Activated T-cell treated with anti-CD3 and anti-CD28 coated beads, Interleukin-2, amount 50 U/mL, for 24 hours (primary cell): ENCODE data around the gene NELFE.
"Not testable (repeated sequence)": the region's sequence is repeated elsewhere in the genome, so short reads cannot be mapped to it uniquely, and the experiment has no call there.

Experiments used
- DNase-seq: peaks from one replicate; pipeline ENCODE4 v3.0.0-alpha.2; 2020
- H3K27ac Mint-ChIP-seq: 2 replicates; pipeline ENCODE4 v1.8.0; 2020; ENCODE audit warnings: mild to moderate bottlenecking, mixed read lengths
- H3K27me3 Mint-ChIP-seq: 2 replicates; pipeline ENCODE4 v1.8.0; 2020; ENCODE audit warnings: mixed read lengths
- H3K36me3 Mint-ChIP-seq: 2 replicates; pipeline ENCODE4 v1.8.0; 2020; ENCODE audit warnings: low read depth, mixed read lengths
- H3K4me1 Mint-ChIP-seq: 2 replicates; pipeline ENCODE4 v1.8.0; 2020; ENCODE audit warnings: low read depth, mixed read lengths
- H3K4me3 Mint-ChIP-seq: 2 replicates; pipeline ENCODE4 v1.8.0; 2020; ENCODE audit warnings: mild to moderate bottlenecking, moderate library complexity, mixed read lengths
- H3K9me3 Mint-ChIP-seq: 2 replicates; pipeline ENCODE4 v1.8.0; 2020; ENCODE audit warnings: mixed read lengths

NELFE gene

GRCh38 chr6:31927242-31927862 is 31.4 kb downstream of the NELFE start, which contains the start of gene C2:
TSS of gene C2 (plus strand) at chr6:31927717. CDS start at chr6:31927753, 36 bp downstream.
- Mint-ChIP-seq H3K27ac (no peak within 1 kb of the TSS), H3K4me3 (no peak within 1 kb of the TSS), H3K36me3 (no peaks in the 10 kb centered on the region), H3K9me3 (no peaks in the 10 kb centered on the region), H3K27me3 (no peaks in the 10 kb centered on the region), H3K4me1 (no peaks in the 10 kb centered on the region)
- no peak for DNase-seq

GRCh38 chr6:31922942-31923341 is 35.8 kb downstream of the NELFE start:
- no peak overlapping the region for H3K4me3 Mint-ChIP-seq
- H3K4me1 Mint-ChIP-seq, result no peaks in the 10 kb centered on the region
- H3K36me3 Mint-ChIP-seq, result no peaks in the 10 kb centered on the region
- no peak for DNase-seq
- no peak overlapping the region for H3K27ac Mint-ChIP-seq
- no peaks in the 10 kb centered on the region for H3K27me3 Mint-ChIP-seq
- no peaks in the 10 kb centered on the region for H3K9me3 Mint-ChIP-seq

GRCh38 chr6:31920811-31921210 is 38.0 kb downstream of the NELFE start:
- Mint-ChIP-seq H3K27me3 (peaks cover 3% of the 10 kb centered on the region), H3K4me1 (no peaks in the 10 kb centered on the region), H3K27ac (no peak overlapping the region), H3K36me3 (no peaks in the 10 kb centered on the region), H3K4me3 (no peak overlapping the region), H3K9me3 (no peaks in the 10 kb centered on the region)
- no peak for DNase-seq

- Mint-ChIP-seq H3K4me1 (no peaks in the 10 kb centered on the region), H3K9me3 (no peaks in the 10 kb centered on the region), H3K27ac (no peak overlapping the region), H3K4me3 (no peak overlapping the region), H3K27me3 (peaks cover 12% of the 10 kb centered on the region), H3K36me3 (no peaks in the 10 kb centered on the region)
- no peak for DNase-seq
These were observed 39.0 kb downstream of the NELFE start for GRCh38 chr6:31919624-31920303.

GRCh38 chr6:31918069-31918720 is 40.6 kb downstream of the NELFE start:
- no peak for DNase-seq
- no peak overlapping the region for H3K27ac Mint-ChIP-seq
- no peaks in the 10 kb centered on the region for H3K4me1 Mint-ChIP-seq
- H3K4me3 Mint-ChIP-seq, result no peak overlapping the region
- H3K36me3 Mint-ChIP-seq, result no peaks in the 10 kb centered on the region
- no peaks in the 10 kb centered on the region for H3K9me3 Mint-ChIP-seq
- H3K27me3 Mint-ChIP-seq, result peaks cover 12% of the 10 kb centered on the region

GRCh38 chr6:31915756-31916155 is 43.0 kb downstream of the NELFE start:
- Mint-ChIP-seq H3K27me3 (peaks cover 17% of the 10 kb centered on the region), H3K9me3 (no peaks in the 10 kb centered on the region), H3K4me1 (peaks cover 9% of the 10 kb centered on the region), H3K27ac (no peak overlapping the region), H3K36me3 (no peaks in the 10 kb centered on the region), H3K4me3 (no peak overlapping the region)
- DNase-seq, result no peak

- no peak overlapping the region for H3K27ac Mint-ChIP-seq
- H3K36me3 Mint-ChIP-seq, result no peaks in the 10 kb centered on the region
- no peak for DNase-seq
- H3K4me3 Mint-ChIP-seq, result no peak overlapping the region
- H3K4me1 Mint-ChIP-seq, result peaks cover 11% of the 10 kb centered on the region
- H3K9me3 Mint-ChIP-seq, result no peaks in the 10 kb centered on the region
- peaks cover 17% of the 10 kb centered on the region for H3K27me3 Mint-ChIP-seq
These were observed 43.4 kb downstream of the NELFE start for GRCh38 chr6:31915351-31915750.

- Mint-ChIP-seq H3K27me3 (peaks cover 20% of the 10 kb centered on the region), H3K4me1 (peaks cover 29% of the 10 kb centered on the region), H3K4me3 (no peak overlapping the region), H3K9me3 (no peaks in the 10 kb centered on the region), H3K36me3 (no peaks in the 10 kb centered on the region), H3K27ac (no peak overlapping the region)
- no peak for DNase-seq
These were observed 46.8 kb downstream of the NELFE start for GRCh38 chr6:31911826-31912585.

GRCh38 chr6:31909298-31909697 is 49.5 kb downstream of the NELFE start:
- H3K27ac Mint-ChIP-seq, H3K9me3 Mint-ChIP-seq, H3K4me3 Mint-ChIP-seq, H3K36me3 Mint-ChIP-seq, DNase-seq: not testable (repeated sequence)
- Mint-ChIP-seq H3K4me1 (peaks cover 29% of the 10 kb centered on the region), H3K27me3 (peaks cover 15% of the 10 kb centered on the region)

GRCh38 chr6:31908791-31909190 is 50.0 kb downstream of the NELFE start:
- no peak overlapping the region for H3K4me3 Mint-ChIP-seq
- peaks cover 29% of the 10 kb centered on the region for H3K4me1 Mint-ChIP-seq
- no peaks in the 10 kb centered on the region for H3K36me3 Mint-ChIP-seq
- H3K27ac Mint-ChIP-seq, result no peak overlapping the region
- no peak for DNase-seq
- no peaks in the 10 kb centered on the region for H3K9me3 Mint-ChIP-seq
- peaks cover 15% of the 10 kb centered on the region for H3K27me3 Mint-ChIP-seq

- H3K4me3 Mint-ChIP-seq, H3K36me3 Mint-ChIP-seq, H3K27ac Mint-ChIP-seq, H3K9me3 Mint-ChIP-seq, DNase-seq: not testable (repeated sequence)
- H3K4me1 Mint-ChIP-seq, result peaks cover 29% of the 10 kb centered on the region
- peaks cover 15% of the 10 kb centered on the region for H3K27me3 Mint-ChIP-seq
These were observed 50.5 kb downstream of the NELFE start for GRCh38 chr6:31908255-31908654.

- H3K9me3 Mint-ChIP-seq, result no peaks in the 10 kb centered on the region
- H3K4me3 Mint-ChIP-seq, result no peak overlapping the region
- no peak for DNase-seq
- H3K27ac Mint-ChIP-seq, result no peak overlapping the region
- peaks cover 36% of the 10 kb centered on the region for H3K4me1 Mint-ChIP-seq
- peaks cover 13% of the 10 kb centered on the region for H3K27me3 Mint-ChIP-seq
- no peaks in the 10 kb centered on the region for H3K36me3 Mint-ChIP-seq
These were observed 51.5 kb downstream of the NELFE start for GRCh38 chr6:31907158-31907813.

GRCh38 chr6:31906727-31907126 is 52.0 kb downstream of the NELFE start:
- not testable (repeated sequence) for H3K9me3 Mint-ChIP-seq, H3K36me3 Mint-ChIP-seq, H3K27ac Mint-ChIP-seq, H3K4me3 Mint-ChIP-seq, DNase-seq, H3K27me3 Mint-ChIP-seq
- H3K4me1 Mint-ChIP-seq, result peaks cover 32% of the 10 kb centered on the region

GRCh38 chr6:31906122-31906521 is 52.6 kb downstream of the NELFE start:
- Mint-ChIP-seq H3K9me3 (no peaks in the 10 kb centered on the region), H3K4me1 (peaks cover 31% of the 10 kb centered on the region), H3K4me3 (no peak overlapping the region), H3K27me3 (peaks cover 9% of the 10 kb centered on the region), H3K36me3 (no peaks in the 10 kb centered on the region), H3K27ac (no peak overlapping the region)
- DNase-seq, result no peak
